A204.1 (cell line): ENCODE measurements around the gene RNU6-1.
A peak's percentile ranks its signal among the peaks of the same experiment; 100 is the strongest.

Source experiments
- FAIRE-seq: peaks from 2 replicates; lab custom pipeline; 2012; peaks lifted over from hg19 to GRCh38; lab: Jason Lieb, UNC

The RNU6-1 gene

DNA sequence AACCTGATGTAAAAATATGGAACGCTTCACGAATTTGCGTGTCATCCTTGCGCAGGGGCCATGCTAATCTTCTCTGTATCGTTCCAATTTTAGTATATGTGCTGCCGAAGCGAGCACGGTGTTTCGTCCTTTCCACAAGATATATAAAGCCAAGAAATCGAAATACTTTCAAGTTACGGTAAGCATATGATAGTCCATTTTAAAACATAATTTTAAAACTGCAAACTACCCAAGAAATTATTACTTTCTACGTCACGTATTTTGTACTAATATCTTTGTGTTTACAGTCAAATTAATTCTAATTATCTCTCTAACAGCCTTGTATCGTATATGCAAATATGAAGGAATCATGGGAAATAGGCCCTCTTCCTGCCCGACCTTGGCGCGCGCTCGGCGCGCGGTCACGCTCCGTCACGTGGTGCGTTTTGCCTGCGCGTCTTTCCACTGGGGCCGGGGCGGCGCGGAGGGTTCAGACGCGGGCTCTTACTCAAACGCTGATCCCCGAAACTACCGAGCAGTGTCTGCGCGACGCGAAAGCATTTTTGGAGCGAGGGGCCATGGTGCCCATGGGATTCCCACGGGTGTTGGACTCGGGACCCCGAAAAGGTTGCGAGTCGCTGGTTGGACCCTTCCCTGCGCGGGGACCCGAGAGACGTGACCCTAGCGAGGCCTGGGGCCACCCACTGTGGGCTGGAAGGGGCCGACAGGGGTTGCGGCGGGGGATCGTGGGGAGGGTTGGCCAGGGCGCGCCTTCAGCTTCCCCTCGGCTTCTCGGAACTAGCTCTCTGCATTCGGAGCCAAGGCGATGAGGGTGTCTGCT lies at the start of gene RNU6-1:
RNU6-1 (minus strand) TSS at position 117 of the 820 bp plus-strand sequence.
- peak; percentile 95 for FAIRE-seq

DNA sequence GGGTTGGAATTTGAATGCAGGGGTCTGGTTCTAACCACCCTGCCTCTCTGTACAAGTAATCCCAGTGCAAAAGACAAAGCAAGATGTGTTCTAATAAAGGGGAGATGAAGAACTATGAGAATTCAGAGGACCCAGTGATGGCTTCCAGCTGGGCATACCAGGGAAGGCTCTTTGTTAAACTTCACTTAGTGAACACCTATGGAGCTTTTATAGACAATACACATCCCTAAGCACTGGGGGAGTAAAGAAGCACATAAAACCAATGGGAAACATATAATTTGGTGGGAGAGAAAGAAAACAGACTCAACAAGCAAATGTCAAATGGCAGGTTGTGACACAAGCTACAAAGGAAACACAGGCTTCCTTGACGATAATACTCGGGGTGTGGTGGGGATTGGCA lies 47.9 kb upstream of the RNU6-1 start:
- no peak for FAIRE-seq

- no peak for FAIRE-seq
Measured at GRCh38 chr15:67885861-67886260, 46.0 kb upstream of the RNU6-1 start.

DNA sequence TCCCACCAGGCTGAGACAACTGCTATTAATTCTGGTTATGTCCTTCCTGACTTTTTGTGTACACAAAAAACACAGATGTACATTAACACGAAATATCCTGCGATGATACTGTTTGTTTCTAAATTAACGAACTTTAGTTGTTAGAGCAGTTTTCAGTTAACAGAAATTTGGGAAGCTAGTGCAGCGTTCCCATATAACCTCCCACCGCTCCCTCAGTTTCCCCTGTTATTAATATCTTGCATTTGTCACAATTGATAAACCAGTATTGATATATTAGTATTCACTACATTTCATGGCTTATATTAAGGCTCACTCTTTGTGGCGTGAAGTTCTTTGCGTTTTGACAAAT lies 45.3 kb upstream of the RNU6-1 start:
- FAIRE-seq = no peak

DNA sequence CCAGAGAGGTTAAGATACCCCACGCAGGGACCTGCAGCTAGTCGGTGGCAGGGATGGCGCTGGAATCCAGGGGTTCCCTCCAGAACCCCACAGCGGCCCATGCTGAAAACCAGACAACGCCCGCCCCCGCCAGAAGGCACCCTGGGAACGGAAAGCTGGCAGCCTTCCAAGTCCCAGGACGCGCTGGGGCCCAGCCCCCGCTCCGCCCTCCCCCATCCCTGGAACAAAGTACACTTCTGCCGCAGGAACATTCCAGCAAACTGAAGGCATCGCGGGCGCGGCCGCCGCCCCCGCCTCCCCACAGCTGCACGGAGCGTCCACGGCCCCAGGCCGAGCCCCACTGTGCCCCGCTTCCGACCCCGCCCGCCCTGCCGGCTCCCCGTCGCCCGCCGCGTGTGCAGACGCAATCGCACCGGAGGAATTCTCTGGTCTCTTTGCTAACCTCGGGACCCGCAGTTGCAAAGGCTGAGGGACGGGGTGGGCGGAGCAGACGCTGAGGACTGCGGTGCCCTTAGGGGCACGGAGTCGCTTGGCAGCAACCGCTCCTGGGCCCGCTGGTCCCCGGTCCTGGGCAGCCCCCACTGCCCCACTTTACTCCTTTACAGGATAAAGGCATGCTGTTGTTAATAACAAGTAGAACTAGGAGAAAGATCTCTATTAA lies 44.8 kb upstream of the RNU6-1 start:
- no peak for FAIRE-seq

DNA sequence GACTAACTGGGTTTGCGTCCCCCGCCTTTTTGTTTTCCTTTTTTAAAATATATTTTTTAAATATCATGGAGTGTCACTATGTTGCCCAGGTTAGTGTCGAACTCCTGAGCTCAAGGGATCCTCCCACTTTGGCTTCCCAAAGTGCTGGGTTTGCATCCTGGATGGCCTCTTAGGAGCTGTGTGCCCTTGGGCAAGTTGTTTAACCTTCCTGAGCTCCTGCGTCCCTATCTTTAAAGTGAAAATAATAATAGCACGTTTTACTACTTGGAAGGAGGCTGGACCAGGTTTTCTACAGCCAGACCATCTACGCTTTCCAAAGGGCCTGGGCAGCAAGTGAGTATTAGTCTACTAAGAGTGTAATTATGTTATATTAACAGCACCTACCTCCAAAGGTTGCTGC lies 44.2 kb upstream of the RNU6-1 start:
- no peak for FAIRE-seq

- FAIRE-seq = no peak
Measured at GRCh38 chr15:67883234-67883773, 43.5 kb upstream of the RNU6-1 start.

GRCh38 chr15:67882487-67883233 lies 42.8 kb upstream of the RNU6-1 start:
- no peak for FAIRE-seq

DNA sequence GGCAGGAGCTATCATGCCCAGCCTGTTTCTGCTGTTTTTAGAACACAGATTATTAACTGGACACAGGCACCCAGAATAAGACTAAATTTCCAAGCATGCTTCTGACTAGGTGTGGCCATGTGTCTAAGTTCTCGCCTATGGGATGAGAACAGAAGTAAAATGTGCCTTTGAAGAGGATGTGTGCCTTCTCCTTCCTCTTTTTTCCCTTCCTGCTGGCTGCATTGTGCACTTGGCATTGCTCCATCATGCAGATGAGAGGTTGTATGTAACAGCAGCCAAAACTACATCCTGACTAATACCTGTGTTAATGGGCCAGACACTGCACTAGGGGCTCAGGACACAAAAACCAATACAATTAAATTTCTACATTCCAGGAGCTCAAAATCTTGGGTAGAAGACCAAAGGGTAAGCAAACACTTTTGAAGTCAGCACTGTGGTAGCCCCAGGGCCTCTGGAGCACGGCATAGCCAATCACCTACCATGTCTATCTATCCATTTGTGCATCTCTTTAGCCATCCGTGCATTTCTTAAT lies 40.9 kb upstream of the RNU6-1 start:
- no peak for FAIRE-seq

DNA sequence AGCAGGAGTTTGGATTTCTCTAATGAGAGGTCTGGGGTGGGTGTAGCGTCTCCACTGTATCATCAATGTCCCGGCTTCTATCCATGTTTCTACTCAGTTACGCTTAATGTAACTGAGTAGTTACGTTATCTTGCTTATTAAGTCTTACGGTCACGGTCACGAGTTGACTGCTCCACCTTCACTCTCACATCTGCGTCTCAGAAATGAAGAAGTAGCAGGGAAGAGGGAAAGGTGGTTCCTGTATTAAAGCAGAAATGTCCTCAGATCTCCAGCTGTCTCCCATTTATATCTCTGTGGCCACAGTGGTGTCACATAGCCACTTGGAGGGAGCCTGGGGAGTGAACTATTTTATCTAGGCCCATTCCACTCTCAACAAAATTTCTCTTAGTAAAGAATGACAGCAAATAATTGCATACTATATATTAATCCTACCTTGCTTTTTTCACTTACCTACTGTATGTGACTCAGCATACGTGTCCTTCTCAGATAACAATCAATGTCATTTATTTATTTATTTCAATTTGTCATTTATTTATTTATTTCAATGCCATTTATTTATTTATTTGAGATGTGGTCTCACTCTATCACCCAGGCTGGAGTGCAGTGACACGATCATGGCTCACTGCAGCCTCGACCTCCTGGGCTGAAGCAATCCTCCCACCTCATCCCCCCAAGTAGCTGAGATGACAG lies 39.7 kb upstream of the RNU6-1 start:
- FAIRE-seq = no peak

GRCh38 chr15:67878712-67879206 lies 38.9 kb upstream of the RNU6-1 start:
- no peak for FAIRE-seq

DNA sequence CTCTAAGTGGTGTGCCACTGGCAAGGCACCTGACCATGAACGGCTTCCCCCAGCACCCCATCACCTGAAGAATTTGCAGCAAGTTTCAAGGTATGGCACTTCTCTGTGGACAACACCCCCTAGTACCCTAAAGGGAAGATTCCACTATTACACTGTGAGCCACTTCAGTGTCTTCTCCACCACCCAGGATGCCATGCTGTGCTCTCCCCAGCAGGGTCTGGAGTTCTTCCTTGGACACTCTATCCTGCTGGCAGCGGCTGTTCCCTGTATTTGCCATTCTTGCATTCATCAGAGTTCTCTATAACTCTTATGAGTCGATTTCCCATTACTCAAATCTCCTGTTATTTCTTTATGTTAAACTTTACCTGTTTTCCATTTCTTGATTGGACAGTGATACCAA lies 33.9 kb upstream of the RNU6-1 start:
- FAIRE-seq = no peak

- FAIRE-seq = no peak
Measured at GRCh38 chr15:67870868-67871408, 31.1 kb upstream of the RNU6-1 start.

- no peak for FAIRE-seq
Measured at GRCh38 chr15:67869701-67870100, 29.9 kb upstream of the RNU6-1 start.

GRCh38 chr15:67865766-67866165 lies 25.9 kb upstream of the RNU6-1 start:
- FAIRE-seq = no peak

GRCh38 chr15:67865331-67865730 lies 25.5 kb upstream of the RNU6-1 start:
- FAIRE-seq = no peak

- FAIRE-seq = no peak
Measured at GRCh38 chr15:67863442-67863987, 23.7 kb upstream of the RNU6-1 start.

DNA sequence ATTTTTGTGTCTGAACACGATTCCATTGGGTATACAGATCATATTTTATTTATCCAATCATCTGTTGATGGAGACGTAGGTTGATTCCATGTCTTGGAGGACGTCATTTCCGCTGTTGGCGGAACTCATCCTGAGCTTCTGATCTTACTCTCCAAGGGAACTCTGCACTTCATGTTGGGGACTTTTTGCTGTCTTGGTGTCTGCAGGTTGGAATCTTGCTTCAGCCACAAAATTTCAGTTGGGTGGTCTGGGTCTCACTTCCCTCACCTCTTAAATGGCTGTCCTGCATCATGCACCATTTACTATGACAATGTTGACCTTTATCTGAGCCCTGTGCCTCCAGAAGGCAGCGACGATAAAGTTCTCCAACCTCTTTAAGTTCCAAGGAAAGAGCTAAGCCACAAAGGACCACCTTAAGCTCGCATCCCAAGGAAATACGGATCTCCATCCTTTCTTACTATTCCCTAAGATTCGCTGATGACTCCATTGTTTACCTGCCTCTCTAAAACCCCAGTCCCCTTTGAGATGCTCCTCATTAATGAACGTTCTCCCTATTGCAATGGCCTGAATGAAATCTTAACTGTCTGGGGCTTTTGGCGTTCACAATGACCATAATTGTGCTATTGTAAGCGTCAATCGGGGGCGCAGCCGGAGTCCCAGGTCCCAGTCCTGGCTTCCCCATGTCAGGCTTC lies 23.1 kb upstream of the RNU6-1 start:
- no peak for FAIRE-seq

DNA sequence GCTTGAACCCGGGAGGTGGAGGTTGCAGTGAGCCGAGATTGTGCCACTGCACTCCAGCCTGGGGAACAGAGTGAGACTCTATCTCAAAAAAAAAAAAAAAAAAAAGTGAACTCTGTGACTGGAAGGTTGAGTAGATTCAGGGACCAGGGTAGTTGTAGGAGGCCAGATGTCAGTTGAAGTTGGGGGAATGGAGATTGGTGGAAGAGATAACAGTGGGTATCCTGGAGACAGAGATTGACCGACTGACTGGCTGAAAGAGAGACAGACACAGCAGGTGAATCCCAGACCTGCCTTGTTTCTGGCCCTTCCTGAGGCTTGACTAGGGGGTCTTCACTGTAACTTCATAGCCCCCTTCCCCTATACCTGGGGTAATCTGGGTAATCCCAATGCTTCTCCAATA lies 22.1 kb upstream of the RNU6-1 start:
- no peak for FAIRE-seq

- no peak for FAIRE-seq
Measured at GRCh38 chr15:67859331-67859946, 19.6 kb upstream of the RNU6-1 start.
